HL-60/S4 treated with retinoic acid at 250 ng/mL for 4 days and 3 days (cell line): Measurements from ENCODE around the gene ETHE1.

ENCODE experiments used
- in situ Hi-C: fragments of 300-500 bp; cut with MboI; formaldehyde crosslinking; loops from 2 replicates; pipeline ENCODE4 v1.7.0; 2022; ENCODE audit warnings: low sequenced_read_pairs

ETHE1 gene

DNA sequence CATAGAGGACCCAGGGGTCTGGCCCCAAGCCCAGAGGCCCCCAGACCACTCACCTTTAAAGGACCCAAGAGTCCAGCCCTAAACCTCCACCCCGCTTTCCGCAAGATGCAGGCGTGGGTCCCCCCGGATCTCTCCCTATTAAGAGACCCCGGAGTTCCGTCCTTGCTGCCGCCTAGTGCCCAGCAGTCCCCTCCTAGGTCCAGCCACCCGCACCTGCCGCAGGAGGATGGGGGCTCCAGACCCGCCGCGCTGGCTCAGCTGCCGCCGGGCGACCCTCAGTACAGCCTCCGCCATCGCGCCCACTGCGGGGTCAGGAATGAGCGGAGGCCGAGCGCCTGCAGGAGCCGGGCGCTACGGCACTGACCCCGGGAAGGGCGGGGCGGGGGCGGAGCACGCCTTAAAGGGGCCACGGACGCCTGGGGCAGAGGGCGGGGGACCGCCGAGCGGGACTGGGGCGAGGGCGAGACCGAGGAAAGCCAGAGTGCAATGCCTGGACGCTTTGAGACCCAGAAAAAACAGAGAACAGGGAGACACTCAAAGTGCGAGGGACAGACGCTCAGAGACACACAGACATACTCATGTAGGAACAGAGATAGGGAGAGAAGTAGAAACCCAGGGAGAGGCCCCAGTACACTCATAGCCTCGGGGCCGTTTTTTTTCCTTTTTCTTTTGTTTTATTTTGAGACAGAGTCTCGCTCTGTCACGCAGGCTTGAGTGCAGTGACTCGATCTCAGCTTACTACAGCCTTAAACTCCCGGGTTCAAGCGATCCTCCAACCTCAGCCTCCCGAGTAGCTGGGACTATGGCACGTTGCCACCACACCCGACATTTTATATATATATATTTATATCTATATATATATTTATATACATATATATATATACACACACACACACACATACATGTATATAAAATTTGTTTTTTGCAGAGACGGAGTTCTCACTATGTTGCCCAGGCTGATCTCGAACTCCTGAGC lies at the start of gene ETHE1:
ETHE1 (minus strand) TSS at position 318 of the 976 bp plus-strand sequence; CDS start at position 294, 24 bp downstream.
- in situ Hi-C loops = no loop called here

GRCh38 chr19:43575955-43576878 lies 49.2 kb upstream of the ETHE1 start:
- in situ Hi-C loops = no loop called here

DNA sequence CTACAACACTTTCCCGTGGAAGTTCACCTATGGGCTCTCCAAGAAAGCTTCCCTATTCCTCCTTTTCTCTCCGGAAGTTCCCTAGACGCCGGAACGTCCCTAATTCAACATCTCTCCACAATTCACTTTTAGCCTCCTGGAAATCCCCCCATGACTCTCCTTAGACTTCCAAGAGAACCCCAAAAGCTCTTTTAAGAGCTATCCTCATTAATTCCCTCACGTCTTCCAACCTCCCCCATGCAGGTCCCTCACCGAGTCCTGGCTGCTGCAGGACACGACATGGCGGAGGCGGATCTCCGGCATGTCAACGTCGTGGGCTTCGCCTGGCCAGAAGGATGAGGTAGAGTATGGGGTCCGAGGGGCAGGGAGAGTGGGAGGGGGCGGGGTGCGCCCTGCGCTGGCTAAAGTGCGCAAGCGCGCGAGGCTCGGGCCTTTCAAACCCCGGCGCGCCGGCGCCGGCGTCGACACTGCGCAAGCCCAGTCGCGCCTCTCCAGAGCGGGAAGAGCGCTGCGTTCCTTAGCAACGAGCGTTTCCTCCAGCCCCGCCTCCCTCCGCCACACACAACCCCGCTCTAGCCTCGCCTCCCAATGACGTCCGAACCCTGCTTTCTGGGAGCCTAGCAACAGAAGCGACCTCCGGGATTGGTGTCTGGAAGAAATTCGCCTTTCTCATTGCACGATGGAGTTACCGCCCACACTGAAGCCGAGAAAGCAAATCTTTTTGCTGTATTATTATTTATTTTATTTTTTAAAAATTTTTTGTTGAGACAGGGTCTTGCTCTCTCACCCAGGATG lies 48.4 kb upstream of the ETHE1 start, which contains the start of the genes PINLYP and XRCC1:
PINLYP (plus strand) TSS at position 646 of the 795 bp plus-strand sequence. CDS start 1,391 bp downstream, outside the sequence.
XRCC1 (minus strand) TSS at position 372 of the 795 bp plus-strand sequence; CDS start at position 303, 69 bp downstream.
- in situ Hi-C loops = no loop called here

GRCh38 chr19:43574424-43575155 lies 47.6 kb upstream of the ETHE1 start:
- in situ Hi-C loops = no loop called here

- in situ Hi-C loops = no loop called here
These were observed 45.2 kb upstream of the ETHE1 start for GRCh38 chr19:43572171-43572588.

GRCh38 chr19:43570174-43570791 lies 43.3 kb upstream of the ETHE1 start:
- in situ Hi-C loops = no loop called here

- in situ Hi-C loops = no loop called here
These were observed 42.7 kb upstream of the ETHE1 start for GRCh38 chr19:43569657-43570056.

DNA sequence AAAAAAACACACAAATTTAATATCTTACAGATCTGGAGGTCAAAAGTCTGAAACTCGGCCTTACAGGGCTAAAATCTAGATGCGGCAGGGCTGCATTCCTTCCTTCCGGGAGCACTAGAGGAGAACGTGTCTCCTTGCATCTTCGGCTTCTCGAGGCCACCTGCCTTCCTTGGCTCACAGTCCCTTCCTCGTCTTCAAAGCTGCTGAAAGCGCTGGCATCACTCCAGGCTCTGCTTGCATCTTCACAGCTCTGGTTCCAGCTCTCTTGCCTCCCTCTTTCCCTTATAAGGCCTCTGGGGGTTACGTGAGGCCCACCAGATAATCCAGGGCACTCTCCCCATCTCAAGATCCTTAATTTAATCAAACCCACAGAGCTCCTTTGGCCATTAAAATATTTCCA lies 37.8 kb upstream of the ETHE1 start:
- in situ Hi-C loops = no loop called here

- in situ Hi-C loops = no loop called here
These were observed 36.9 kb upstream of the ETHE1 start for GRCh38 chr19:43563816-43564457.

DNA sequence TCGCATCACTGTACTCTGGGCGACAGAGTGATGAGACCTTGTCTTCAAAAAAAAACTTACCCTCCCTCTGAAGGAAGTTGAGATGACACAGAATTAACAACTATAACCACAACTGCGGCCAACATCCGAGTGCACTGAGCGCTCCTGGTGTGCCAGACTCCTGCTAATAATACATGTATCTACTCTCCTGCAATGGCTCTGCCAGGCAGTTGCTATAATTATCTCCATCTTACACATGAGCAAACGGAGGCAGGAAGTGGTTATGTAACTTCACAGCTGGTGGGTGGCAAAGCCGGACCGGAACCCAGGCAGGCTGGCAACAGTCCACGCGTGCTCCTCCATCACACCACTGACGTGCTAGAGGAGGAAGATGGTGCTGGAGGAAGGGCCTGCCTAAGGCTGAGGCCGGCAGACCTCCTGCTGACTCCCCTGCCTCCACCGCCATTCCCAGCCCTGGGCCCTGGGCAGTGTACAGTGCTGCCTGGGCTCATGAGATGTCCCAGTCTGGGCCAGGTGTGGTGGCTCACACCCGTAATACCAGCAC lies 35.8 kb upstream of the ETHE1 start:
- in situ Hi-C loops = no loop called here

GRCh38 chr19:43562226-43562697 lies 35.3 kb upstream of the ETHE1 start:
- in situ Hi-C loops = no loop called here

GRCh38 chr19:43561139-43561970 lies 34.4 kb upstream of the ETHE1 start:
- in situ Hi-C loops = no loop called here

DNA sequence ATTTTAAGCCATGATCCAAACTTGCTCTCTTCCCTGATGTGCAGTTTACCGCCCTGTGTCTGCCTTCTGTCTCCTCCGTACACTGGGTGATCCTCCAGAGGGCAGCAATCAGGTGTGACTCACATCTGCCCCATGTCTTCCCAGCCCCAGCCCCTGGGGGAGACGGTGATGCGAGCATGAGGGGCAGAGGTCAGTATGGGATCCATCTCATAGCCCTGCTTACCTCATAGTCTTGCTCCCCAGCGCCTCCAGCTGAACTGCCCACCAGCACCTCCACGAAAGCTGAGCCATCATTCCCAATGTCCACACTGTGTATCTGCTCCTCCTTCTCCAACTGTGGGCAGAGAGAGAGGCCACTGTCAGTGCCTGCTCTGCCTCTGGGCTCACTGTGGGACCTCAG lies 33.7 kb upstream of the ETHE1 start:
- in situ Hi-C loops = no loop called here

DNA sequence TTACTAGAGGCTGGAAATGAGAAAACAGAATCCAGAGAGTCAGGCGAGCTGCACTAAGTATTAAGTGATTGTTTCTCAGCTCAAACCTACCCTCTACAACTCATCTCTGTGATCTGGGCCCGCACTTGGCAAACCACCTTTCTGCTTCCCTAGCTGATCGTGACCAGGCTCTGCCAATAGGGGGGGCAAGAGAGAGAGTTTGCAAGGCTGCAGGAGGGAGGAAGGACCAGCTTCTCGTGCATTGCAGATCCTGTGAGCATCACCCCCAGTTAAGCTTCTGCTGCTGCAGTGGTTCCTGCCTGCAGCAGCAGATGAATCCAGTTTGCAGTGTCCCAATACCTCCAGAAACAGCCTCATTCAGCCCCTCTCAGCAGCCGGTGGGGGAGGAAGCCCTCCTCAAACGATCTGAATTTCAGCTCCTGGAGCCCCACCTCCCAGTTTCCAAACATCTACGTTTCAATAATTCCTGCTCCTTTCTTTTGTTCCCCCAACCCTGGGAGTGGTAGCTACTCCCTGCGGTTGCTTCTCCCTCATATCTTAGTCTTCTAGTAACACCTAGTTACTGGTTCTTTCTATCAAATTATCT lies 28.3 kb upstream of the ETHE1 start:
- in situ Hi-C loops = no loop called here

DNA sequence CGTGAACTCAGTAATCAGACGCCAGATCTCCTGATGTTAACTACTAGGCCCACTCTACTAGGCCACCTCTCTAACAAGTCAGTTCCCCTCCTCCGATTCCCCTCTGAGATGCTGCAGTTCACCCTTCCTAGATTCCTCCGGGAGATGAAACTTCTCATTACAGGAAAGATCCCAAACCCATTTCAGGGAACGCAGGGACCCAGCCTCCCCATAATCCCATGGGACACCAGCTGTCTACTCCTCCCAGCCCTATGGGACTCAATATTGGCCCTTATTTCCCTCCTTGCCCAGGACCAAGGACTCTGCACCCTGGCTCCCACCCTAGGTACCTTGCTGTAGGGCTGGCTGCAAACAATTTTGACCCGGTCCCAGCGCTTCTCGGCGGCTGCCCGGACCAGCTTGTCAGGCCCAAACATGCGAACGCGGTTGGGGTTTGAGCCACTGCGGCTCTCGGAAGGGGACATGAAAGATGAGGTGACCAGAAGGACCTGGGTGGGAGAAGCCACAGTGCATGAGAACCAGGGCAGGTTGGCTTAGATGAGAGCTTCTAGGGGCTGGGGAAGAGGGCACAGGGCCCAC lies 27.4 kb upstream of the ETHE1 start:
- in situ Hi-C loops = no loop called here

GRCh38 chr19:43553656-43554055 lies 26.7 kb upstream of the ETHE1 start:
- in situ Hi-C loops = no loop called here

DNA sequence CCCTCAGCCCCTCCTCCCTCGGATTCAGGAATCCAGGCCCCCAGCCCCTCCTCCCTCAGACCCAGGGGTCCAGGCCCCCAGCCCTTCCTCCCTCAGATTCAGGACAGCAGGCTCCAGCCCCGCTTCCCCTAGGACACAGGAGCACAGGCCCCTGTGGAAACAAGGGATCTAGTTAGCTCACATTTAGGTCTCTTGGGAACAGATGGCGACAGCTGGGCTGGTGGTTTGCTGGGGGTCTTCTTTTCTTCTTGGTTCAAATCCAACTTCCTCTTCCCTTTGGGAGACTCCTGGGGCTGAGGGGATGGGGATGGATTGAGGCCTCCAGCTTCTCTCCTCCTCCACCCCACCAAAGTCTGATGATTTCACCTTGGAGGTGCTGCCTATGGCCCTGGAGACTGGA lies 25.6 kb upstream of the ETHE1 start:
- in situ Hi-C loops = no loop called here
